ENCODE measurements around the gene GRM7.

Gene GRM7

GRCh38 chr3:7504886-7505775 lies 644.2 kb downstream of the GRM7 start:
- peak; percentile 77 for DNase-seq (ENCODE audit: low spot score)

DNA sequence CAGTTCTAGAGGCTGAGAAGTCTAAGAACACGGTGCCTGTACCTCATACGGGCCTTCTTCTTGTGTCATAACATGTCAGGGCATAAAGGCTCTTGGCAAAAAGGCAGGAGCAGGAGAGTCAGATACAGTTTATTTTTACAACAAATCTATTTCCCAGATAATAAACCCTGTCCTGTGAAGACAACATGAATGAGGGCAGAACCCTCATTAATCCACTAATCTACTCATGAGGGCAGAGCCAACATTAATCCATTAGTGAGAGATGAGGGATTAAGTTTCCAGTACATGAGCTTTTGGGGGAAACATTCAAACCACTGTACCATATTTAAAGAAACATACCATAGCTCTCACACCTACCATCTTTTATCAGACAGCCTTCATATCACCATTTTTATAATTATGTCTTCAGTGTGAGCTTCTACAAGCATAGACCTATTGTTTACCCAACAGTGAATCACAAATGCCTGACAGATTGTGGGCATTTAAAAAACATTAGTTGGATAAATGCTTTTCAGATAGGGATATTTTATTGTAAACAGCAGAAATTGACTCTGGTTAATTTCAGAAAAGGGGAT lies 645.8 kb downstream of the GRM7 start:
- no peak for DNase-seq (ENCODE audit: low spot score)

GRCh38 chr3:7508821-7509220 lies 647.9 kb downstream of the GRM7 start:
- DNase-seq (ENCODE audit: low spot score): no peak

DNA sequence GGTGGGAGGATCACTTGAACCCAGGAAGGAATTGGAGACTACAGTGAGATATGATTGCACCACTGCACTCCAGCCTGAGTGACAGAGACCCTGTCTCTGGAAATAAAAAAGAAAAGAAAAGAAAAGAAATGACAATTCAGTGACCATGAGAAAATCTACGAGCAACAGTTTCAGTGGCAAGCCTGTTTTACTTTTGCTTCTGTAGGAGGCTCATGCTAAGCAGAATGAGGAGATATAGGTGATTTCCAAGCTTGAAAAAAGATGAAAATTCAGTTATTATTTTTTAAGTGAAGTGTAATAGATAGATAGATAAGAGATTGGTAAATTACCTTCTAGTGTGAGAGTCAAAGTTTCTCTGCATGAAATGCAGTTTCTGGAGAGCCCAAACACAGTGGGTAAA lies 651.1 kb downstream of the GRM7 start:
- DNase-seq (ENCODE audit: low spot score): no peak

DNA sequence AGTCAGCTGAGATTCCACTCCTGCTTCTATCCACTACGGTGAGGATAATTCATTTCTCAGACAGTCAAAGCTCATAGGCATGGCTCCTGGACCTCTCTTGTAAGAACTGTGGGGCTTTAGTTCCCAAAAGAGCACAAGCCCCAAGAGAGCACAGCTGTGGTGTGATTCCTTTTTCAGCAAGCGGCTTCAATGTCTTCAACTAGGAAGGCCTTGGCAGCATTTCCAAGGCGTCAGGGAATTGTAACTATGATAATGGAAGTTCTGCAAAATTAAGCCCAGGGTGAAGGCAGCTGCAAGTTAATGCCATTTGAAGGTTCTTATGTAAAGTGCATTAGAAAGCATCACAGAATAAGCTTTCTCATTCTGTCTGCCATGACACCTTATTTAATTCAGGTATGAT lies 657.1 kb downstream of the GRM7 start:
- DNase-seq (ENCODE audit: low spot score): no peak

DNA sequence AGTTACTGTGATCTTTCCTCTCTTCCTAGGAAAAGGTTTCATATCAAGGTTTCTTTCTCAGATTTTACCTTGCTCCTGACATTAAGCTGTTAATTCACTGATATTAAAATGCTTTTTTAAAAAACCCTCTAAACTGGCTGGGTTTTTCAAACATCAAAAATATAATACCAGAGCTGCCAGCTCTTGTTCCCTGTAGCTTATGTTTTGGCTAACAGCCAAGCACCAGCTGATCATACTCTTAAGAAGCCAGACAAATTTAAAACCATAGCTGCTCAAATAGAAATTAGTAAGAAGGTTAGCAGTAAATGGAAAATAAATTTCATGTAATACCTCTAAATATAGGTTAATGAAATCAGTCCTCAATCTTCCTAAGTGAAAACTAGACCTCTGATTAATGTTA lies 657.5 kb downstream of the GRM7 start:
- DNase-seq (ENCODE audit: low spot score): no peak

DNA sequence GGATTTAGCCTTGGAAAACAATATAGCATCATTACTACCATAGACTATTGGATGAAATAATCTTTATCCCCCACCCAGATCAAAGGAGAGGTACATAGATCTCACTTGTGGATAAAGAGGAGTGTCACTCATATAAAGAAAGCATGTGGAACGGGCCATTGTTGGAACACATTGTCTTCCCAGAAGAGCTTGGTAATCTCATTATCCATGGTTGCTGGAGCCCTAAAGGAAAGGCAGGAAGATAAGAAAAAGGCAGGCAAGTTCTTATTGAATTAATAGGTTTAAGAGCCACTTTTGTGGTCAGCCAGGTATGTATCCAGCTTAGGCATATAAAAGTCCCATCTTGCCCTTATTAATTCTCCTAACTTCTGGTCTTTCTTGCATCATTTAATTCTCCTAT lies 659.1 kb downstream of the GRM7 start:
- DNase-seq (ENCODE audit: low spot score): no peak

DNA sequence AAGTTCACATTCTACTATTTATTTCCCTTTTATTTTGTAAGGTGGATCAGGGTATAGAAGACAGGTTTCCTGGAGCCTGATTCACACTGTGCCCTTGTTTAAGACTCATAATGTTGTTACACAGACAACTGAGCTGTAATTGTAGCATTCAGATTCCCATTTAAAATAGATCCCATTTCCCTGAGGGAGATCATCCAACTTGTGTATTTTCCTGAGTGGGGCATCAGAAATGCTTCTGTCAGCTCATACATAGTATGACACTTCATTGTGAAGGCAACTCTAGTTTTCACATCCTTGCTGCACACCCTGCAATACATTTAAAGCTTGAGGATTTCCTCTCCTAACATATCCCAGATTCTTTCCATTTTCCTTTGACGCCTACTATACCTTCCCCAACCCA lies 659.7 kb downstream of the GRM7 start:
- DNase-seq (ENCODE audit: low spot score): no peak

- no peak for DNase-seq (ENCODE audit: low spot score)
Measured at GRCh38 chr3:7536510-7536909, 675.6 kb downstream of the GRM7 start.

- no peak for DNase-seq (ENCODE audit: low spot score)
Measured at GRCh38 chr3:7536921-7537320, 676.0 kb downstream of the GRM7 start.

GRCh38 chr3:7543294-7543880 lies 682.5 kb downstream of the GRM7 start:
- DNase-seq (ENCODE audit: low spot score): no peak

- DNase-seq (ENCODE audit: low spot score): no peak
Measured at GRCh38 chr3:7545334-7545733, 684.4 kb downstream of the GRM7 start.

DNA sequence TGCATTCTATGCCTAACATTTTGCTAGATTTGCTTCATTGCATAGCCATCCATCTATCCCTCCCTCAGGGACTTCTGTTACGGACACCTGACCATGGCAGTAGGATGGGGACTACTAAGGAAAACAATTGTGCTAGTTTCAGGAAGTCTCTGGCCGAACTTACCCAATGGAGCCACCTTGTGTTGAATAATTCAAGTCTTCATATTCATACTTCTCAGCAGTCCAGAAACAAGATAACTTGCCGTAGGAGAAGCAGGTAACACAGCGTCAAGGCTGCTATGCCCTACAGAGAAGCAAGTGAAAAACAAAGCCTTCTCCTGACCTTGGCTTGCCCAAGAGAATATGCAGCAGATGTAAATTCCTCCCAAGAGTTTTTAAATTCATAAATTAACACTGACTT lies 685.3 kb downstream of the GRM7 start:
- peak; percentile 28 for DNase-seq (ENCODE audit: low spot score)

DNA sequence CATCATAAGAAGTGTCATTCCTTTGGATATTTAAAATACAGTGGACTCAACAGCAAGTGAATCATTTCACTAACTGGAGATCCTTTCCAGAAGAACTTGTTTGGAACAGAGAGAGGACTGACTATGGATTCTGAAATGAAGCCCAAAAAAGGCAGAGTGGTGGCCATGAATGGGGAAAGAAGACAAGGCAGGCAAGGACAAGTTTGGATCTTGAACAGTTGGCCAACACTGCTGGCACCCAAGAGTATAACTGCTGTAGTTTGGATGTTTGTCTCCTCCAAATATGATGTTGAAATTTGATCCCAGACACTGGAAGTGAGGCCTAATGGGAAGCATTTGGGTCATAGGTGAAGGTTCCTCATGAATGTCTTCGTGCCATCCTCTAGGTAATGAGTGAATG lies 686.9 kb downstream of the GRM7 start:
- DNase-seq (ENCODE audit: low spot score): no peak

GRCh38 chr3:7562892-7563291 lies 702.0 kb downstream of the GRM7 start:
- DNase-seq (ENCODE audit: low spot score): no peak

- DNase-seq (ENCODE audit: low spot score): no peak
Measured at GRCh38 chr3:7565574-7565973, 704.7 kb downstream of the GRM7 start.

DNA sequence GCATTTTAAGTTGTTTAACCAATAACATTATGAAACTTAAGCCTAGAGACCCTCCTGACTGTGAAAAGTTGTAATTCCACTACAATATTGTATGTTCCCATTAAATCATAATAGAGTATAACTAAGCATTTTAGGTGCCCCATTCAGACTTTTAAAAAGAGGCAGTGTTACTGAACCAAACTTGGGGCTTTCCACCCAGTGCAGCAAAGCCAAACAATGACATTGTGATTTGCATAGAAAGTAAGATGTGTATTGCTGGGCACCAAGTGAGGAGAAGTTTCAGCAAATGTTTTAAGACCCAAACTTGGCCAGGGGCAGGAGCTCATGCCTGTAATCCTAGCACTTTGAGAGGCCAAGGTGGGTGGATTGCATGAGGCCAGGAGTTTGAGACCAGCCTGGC lies 706.2 kb downstream of the GRM7 start:
- no peak for DNase-seq (ENCODE audit: low spot score)

DNA sequence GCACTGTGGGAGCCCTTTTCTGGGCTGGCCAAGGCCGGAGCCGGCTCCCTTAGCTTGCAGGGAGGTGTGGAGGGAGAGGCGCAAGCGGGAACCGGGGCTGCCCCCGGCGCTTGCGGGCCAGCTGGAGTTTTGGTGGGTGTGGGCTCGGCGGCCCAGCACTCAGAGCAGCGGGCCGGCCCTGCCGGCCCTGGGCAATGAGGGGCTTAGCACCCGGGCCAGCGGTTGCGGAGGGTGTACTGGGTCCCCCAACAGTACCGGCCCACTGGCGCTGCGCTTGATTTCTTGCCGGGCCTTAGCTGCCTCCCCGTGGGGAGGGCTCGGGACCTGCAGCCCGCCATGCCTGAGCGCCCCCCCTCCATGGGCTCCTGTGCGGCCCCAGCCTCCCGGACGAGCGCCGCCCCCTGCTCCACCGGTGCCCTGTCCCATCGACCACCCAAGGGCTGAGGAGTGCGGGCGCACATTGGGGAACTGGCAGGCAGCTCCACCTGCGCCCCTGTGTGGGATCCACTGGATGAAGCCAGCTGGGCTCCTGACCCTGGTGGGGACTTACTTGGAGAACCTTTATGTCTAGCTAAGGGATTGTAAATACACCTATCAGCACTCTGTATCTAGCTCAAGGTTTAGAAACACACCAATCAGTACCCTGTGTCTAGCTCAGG lies 707.7 kb downstream of the GRM7 start:
- DNase-seq (ENCODE audit: low spot score): no peak

- no peak for DNase-seq (ENCODE audit: low spot score)
Measured at GRCh38 chr3:7573330-7573729, 712.4 kb downstream of the GRM7 start.

GRCh38 chr3:7574435-7574834 lies 713.5 kb downstream of the GRM7 start:
- DNase-seq (ENCODE audit: low spot score): no peak

GRCh38 chr3:7576071-7576470 lies 715.2 kb downstream of the GRM7 start:
- DNase-seq (ENCODE audit: low spot score): no peak

- DNase-seq (ENCODE audit: low spot score): no peak
Measured at GRCh38 chr3:7576506-7576905, 715.6 kb downstream of the GRM7 start.

DNA sequence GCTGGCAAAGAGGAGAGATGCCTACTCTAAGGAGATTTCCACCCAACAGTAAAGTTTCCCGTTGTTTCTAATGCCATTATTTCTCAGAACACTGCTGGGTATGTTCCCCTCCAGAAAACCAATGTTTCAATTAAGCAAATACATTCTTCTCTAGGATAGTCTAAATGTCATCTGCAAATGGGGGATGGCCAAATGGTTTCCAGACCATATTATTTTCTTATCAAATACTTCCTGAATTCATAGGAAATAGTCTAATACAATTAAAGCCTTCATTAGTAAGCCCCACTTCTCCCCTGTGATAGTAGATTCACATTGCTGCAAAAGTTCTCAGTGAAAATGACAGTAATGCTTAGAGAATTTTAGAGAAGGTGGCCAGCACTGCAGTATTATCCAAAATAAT lies 716.6 kb downstream of the GRM7 start:
- no peak for DNase-seq (ENCODE audit: low spot score)

Data from RKO (cell line).